IPS-NIHi7 (cell line): ENCODE measurements around the gene PKP3.

ENCODE experiments used
- DNase-seq: peaks from one replicate; pipeline ENCODE4 v3.0.0; 2012; ENCODE audit warnings: mixed read lengths; ENCODE audit errors: extremely low spot score

Gene PKP3

GRCh38 chr11:363948-364761 lies 29.9 kb upstream of the PKP3 start:
- DNase-seq = peak; percentile 63

- DNase-seq = no peak
These were observed 28.9 kb upstream of the PKP3 start for GRCh38 chr11:364991-365725.

- DNase-seq = no peak
These were observed 28.2 kb upstream of the PKP3 start for GRCh38 chr11:365831-366230.

GRCh38 chr11:367956-368413 lies 26.0 kb upstream of the PKP3 start:
- DNase-seq = no peak

- DNase-seq = no peak
These were observed 25.3 kb upstream of the PKP3 start for GRCh38 chr11:368414-369335.

GRCh38 chr11:369336-370018 lies 24.5 kb upstream of the PKP3 start, which contains the start of gene B4GALNT4:
Gene B4GALNT4 (plus strand): TSS chr11:369499. CDS start chr11:369804, 305 bp downstream.
- DNase-seq = peak; percentile 71

- peak; percentile 80 for DNase-seq
These were observed 23.7 kb upstream of the PKP3 start for GRCh38 chr11:370070-370941.

GRCh38 chr11:371051-371450 lies 23.0 kb upstream of the PKP3 start:
- DNase-seq = no peak

GRCh38 chr11:371716-372590 lies 22.1 kb upstream of the PKP3 start:
- no peak for DNase-seq

- DNase-seq = no peak
These were observed 20.9 kb upstream of the PKP3 start for GRCh38 chr11:372809-373715.

GRCh38 chr11:373716-374551 lies 20.1 kb upstream of the PKP3 start:
- DNase-seq = no peak

- no peak for DNase-seq
These were observed 18.7 kb upstream of the PKP3 start for GRCh38 chr11:375065-376025.

GRCh38 chr11:376531-377173 lies 17.4 kb upstream of the PKP3 start:
- DNase-seq = no peak

- no peak for DNase-seq
These were observed 16.7 kb upstream of the PKP3 start for GRCh38 chr11:377174-377865.
